ENCODE measurements around the gene ASTN1. TPM values are rescaled to one million over a fixed set of nuclear protein-coding genes. Genes with fewer than 3 reads are reported as not detected.

The ASTN1 gene
- polyA plus RNA-seq, 1 of the 3 experiments (the other 2 are of a cell fraction) = 0.13 TPM

GRCh38 chr1:177014325-177014724, 150.2 kb downstream of the ASTN1 start:
- ChIA-PET POLR2A (no interaction called here), CTCF (no interaction called here)
- H3K79me2 ChIP-seq (ENCODE audit: insufficient read depth) = no peaks in the 10 kb centered on the region
- H2AFZ ChIP-seq (ENCODE audit: low read depth) = no peak overlapping the region
- H3K27ac ChIP-seq (ENCODE audit: low read depth in 2 of 2, low read length in 1 of 2) = peak overlapping the region in 1 of 2 experiments; percentile 96; a peak in 2 of 4 replicates
- WGBS (ENCODE audit: low lambda C conversion rate) = 13% methylated on average over 3 of the region's 3 CpGs
- H3K9ac ChIP-seq = no peak overlapping the region
- peaks cover 0 to 25% of the 10 kb centered on the region in 2 experiments; a peak in 2 of 4 replicates for H3K4me1 ChIP-seq (ENCODE audit: control insufficient read depth in 1 of 2, insufficient read depth in 2 of 2, low read depth in 1 of 2, low read length in 1 of 2)
- no peak for DNase-seq
- H3F3A ChIP-seq (replicated peaks; ENCODE audit: insufficient read depth) = no peaks in the 10 kb centered on the region
- no peaks in the 10 kb centered on the region for H3K9me2 ChIP-seq
- no peak overlapping the region for H3K4me2 ChIP-seq
- no peaks in the 10 kb centered on the region for H3K9me3 ChIP-seq
- H4K20me1 ChIP-seq (ENCODE audit: insufficient read depth) = no peaks in the 10 kb centered on the region
- TF ChIP-seq RFX5 (IDR thresholded peaks at IDR 0.05; ENCODE audit: low read length) (no peak), CHD2 (IDR thresholded peaks at IDR 0.05; ENCODE audit: low read length, partially characterized antibody) (no peak), RXRA (IDR thresholded peaks at IDR 0.05; ENCODE audit: borderline replicate concordance, low read depth) (no peak), FOSL2 (IDR thresholded peaks at IDR 0.05; ENCODE audit: borderline replicate concordance, low read depth) (no peak), RAD21 (IDR thresholded peaks at IDR 0.05; ENCODE audit: low read length) (no peak), TCF12 (IDR thresholded peaks at IDR 0.05) (no peak), CTCF (IDR thresholded peaks at IDR 0.05) (no peak), POLR2AphosphoS5 (IDR thresholded peaks at IDR 0.05; ENCODE audit: low read depth, low read length) (no peak), SIN3A (IDR thresholded peaks at IDR 0.05; ENCODE audit: borderline replicate concordance, low read depth, low read length) (no peak), RCOR1 (IDR thresholded peaks at IDR 0.05; ENCODE audit: low read length) (no peak), USF1 (IDR thresholded peaks at IDR 0.05; ENCODE audit: borderline replicate concordance, low read depth) (no peak), EZH2phosphoT487 (IDR thresholded peaks at IDR 0.05; ENCODE audit: borderline replicate concordance, low read depth) (no peak), REST (IDR thresholded peaks at IDR 0.05; ENCODE audit: low read depth, low read length) (no peak), USF2 (IDR thresholded peaks at IDR 0.05; ENCODE audit: borderline replicate concordance, low read depth, low read length) (no peak)
- H3K4me3 ChIP-seq (ENCODE audit: low read depth in 2 of 2, low read length in 1 of 2) = no peak overlapping the region
- H3K27me3 ChIP-seq (ENCODE audit: insufficient read depth) = no peaks in the 10 kb centered on the region
- peaks cover 0 to 4% of the 10 kb centered on the region in 2 experiments for H3K36me3 ChIP-seq (replicated peaks in 1 of 2; ENCODE audit: control insufficient read depth in 1 of 2, insufficient read depth in 2 of 2, low read length in 1 of 2)
